SK-N-SH (cell line): ENCODE results near the gene ZNF775.

Source experiments
- CTCF ChIP-seq: fragments of 200-600 bp; sonication (generic); IDR thresholded peaks from 2 replicates; pipeline ENCODE4 v1.6.1; 2017; ENCODE audit warnings: antibody characterized with exemption, mild to moderate bottlenecking, moderate library complexity
- EZH2phosphoT487 ChIP-seq: fragments of 200-600 bp; sonication (generic); IDR thresholded peaks from 2 replicates; pipeline ENCODE4 v1.6.1; 2017; ENCODE audit warnings: low read depth, mixed run types, mild to moderate bottlenecking, antibody characterized with exemption, moderate library complexity, borderline replicate concordance
- TF ChIP-seq, protein P1 (sequence below): IDR thresholded peaks from 2 replicates; pipeline ENCODE4 v1.6.1; 2012; ENCODE audit warnings: mild to moderate bottlenecking, low read depth, low read length, moderate library complexity

- TF ChIP-seq, protein P1, sequence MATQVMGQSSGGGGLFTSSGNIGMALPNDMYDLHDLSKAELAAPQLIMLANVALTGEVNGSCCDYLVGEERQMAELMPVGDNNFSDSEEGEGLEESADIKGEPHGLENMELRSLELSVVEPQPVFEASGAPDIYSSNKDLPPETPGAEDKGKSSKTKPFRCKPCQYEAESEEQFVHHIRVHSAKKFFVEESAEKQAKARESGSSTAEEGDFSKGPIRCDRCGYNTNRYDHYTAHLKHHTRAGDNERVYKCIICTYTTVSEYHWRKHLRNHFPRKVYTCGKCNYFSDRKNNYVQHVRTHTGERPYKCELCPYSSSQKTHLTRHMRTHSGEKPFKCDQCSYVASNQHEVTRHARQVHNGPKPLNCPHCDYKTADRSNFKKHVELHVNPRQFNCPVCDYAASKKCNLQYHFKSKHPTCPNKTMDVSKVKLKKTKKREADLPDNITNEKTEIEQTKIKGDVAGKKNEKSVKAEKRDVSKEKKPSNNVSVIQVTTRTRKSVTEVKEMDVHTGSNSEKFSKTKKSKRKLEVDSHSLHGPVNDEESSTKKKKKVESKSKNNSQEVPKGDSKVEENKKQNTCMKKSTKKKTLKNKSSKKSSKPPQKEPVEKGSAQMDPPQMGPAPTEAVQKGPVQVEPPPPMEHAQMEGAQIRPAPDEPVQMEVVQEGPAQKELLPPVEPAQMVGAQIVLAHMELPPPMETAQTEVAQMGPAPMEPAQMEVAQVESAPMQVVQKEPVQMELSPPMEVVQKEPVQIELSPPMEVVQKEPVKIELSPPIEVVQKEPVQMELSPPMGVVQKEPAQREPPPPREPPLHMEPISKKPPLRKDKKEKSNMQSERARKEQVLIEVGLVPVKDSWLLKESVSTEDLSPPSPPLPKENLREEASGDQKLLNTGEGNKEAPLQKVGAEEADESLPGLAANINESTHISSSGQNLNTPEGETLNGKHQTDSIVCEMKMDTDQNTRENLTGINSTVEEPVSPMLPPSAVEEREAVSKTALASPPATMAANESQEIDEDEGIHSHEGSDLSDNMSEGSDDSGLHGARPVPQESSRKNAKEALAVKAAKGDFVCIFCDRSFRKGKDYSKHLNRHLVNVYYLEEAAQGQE: no peak
- TF ChIP-seq CTCF: no peak
- no peak for TF ChIP-seq EZH2phosphoT487
Measured at GRCh38 chr7:150400788-150401423, 21.8 kb downstream of the ZNF775 start.
